SK-N-SH (cell line): Measurements from ENCODE around the gene STXBP6. TPM values are rescaled to one million over a fixed set of nuclear protein-coding genes. Genes with fewer than 3 reads are reported as not detected.

Source experiments
- CTCF ChIA-PET: fragments of 300-600, 350-600 bp; formaldehyde crosslinking; extraction: SDS; loops from one replicate; lab custom pipeline; 2021; lab: Yijun Ruan, JAX
- POLR2A ChIA-PET: fragments of 350-600 bp; sonication (Branson Sonifier 250); formaldehyde crosslinking; extraction: SDS; loops from one replicate; lab custom pipeline; 2020; ENCODE audit warnings: antibody characterized with exemption, inconsistent platforms; lab: Yijun Ruan, JAX
- DNase-seq: peaks from one replicate; pipeline ENCODE4 v3.0.0; 2012
- H2AFZ ChIP-seq: fragments of 200-600 bp; sonication (generic); 2 replicates; pipeline ENCODE4 v1.8.1; 2016; ENCODE audit warnings: antibody characterized with exemption, mild to moderate bottlenecking, low read depth
- H3F3A ChIP-seq: fragments of 200-600 bp; sonication (generic); replicated peaks from 2 replicates; pipeline ENCODE3; 2016; ENCODE audit warnings: antibody characterized with exemption, mild to moderate bottlenecking; ENCODE audit not compliant: insufficient read depth
- H3K27ac ChIP-seq, 2 experiments: fragments of 200-500 bp in 1 of 2; fragments of 200-600 bp in 1 of 2; sonication (Bioruptor generic) in 1 of 2; sonication (generic), shearing (Covaris generic) in 1 of 2; 2 replicates each; pipeline versions ENCODE4 v1.5.1 to v1.6.1; 2014 to 2016; ENCODE audit warnings: low read depth in 2 of 2, inconsistent platforms in 1 of 2, low read length in 1 of 2, mild to moderate bottlenecking in 1 of 2, mixed read lengths in 1 of 2
- H3K27me3 ChIP-seq: fragments of 200-600 bp; sonication (generic), shearing (Covaris generic); 2 replicates; pipeline ENCODE4 v1.6.1; 2016; ENCODE audit warnings: mixed run types; ENCODE audit not compliant: insufficient read depth
- H3K36me3 ChIP-seq, 2 experiments: fragments of 200-500 bp in 1 of 2; fragments of 200-600 bp in 1 of 2; sonication (Bioruptor generic) in 1 of 2; sonication (generic) in 1 of 2; replicated peaks in 1 of 2; 2 replicates each; pipeline versions ENCODE3 to v1.5.1; 2014 to 2016; ENCODE audit warnings: low read length in 1 of 2, mild to moderate bottlenecking in 1 of 2; ENCODE audit not compliant: insufficient read depth in 2 of 2, control insufficient read depth in 1 of 2
- H3K4me1 ChIP-seq, 2 experiments: fragments of 200-500 bp in 1 of 2; fragments of 200-600 bp in 1 of 2; sonication (Bioruptor generic) in 1 of 2; sonication (generic), shearing (Covaris generic) in 1 of 2; 2 replicates each; pipeline versions ENCODE4 v1.5.1 to v1.6.1; 2014 to 2016; ENCODE audit warnings: low read depth in 1 of 2, low read length in 1 of 2, mixed run types in 1 of 2; ENCODE audit not compliant: insufficient read depth in 2 of 2, control insufficient read depth in 1 of 2
- H3K4me2 ChIP-seq: fragments of 200-600 bp; sonication (generic), shearing (Covaris generic); 2 replicates; pipeline ENCODE4 v1.6.1; 2017; ENCODE audit warnings: mixed run types
- H3K4me3 ChIP-seq, 2 experiments: fragments of 200-500 bp in 1 of 2; fragments of 200-600 bp in 1 of 2; sonication (Bioruptor generic) in 1 of 2; sonication (generic), shearing (Covaris generic) in 1 of 2; 2 replicates each; pipeline versions ENCODE4 v1.5.1 to v1.8.1; 2014 to 2016; ENCODE audit warnings: low read depth in 2 of 2, inconsistent platforms in 1 of 2, low read length in 1 of 2, mild to moderate bottlenecking in 1 of 2, mixed read lengths in 1 of 2, moderate library complexity in 1 of 2
- H3K79me2 ChIP-seq: fragments of 200-600 bp; sonication (generic); 2 replicates; pipeline ENCODE4 v1.8.1; 2017; ENCODE audit warnings: mild to moderate bottlenecking; ENCODE audit not compliant: insufficient read depth
- H3K9ac ChIP-seq: fragments of 200-600 bp; sonication (generic); 2 replicates; pipeline ENCODE4 v1.6.1; 2017; ENCODE audit warnings: mixed run types
- H3K9me2 ChIP-seq: fragments of 200-600 bp; sonication (generic); 2 replicates; pipeline ENCODE4 v1.6.1; 2017; ENCODE audit warnings: mixed run types
- H3K9me3 ChIP-seq: fragments of 200-600 bp; sonication (generic); 2 replicates; pipeline ENCODE4 v1.6.1; 2017; ENCODE audit warnings: mixed run types, mild to moderate bottlenecking, moderate library complexity
- H4K20me1 ChIP-seq: fragments of 200-600 bp; sonication (generic); 2 replicates; pipeline ENCODE4 v1.6.1; 2017; ENCODE audit warnings: mild to moderate bottlenecking, mixed run types; ENCODE audit not compliant: insufficient read depth
- CTCF ChIP-seq: fragments of 200-600 bp; sonication (generic); IDR thresholded peaks from 2 replicates; pipeline ENCODE4 v1.6.1; 2017; ENCODE audit warnings: antibody characterized with exemption, mild to moderate bottlenecking, moderate library complexity
- EZH2phosphoT487 ChIP-seq: fragments of 200-600 bp; sonication (generic); IDR thresholded peaks from 2 replicates; pipeline ENCODE4 v1.6.1; 2017; ENCODE audit warnings: low read depth, mixed run types, mild to moderate bottlenecking, antibody characterized with exemption, moderate library complexity, borderline replicate concordance
- FOSL2 ChIP-seq: IDR thresholded peaks from 2 replicates; pipeline ENCODE4 v1.4.0; 2012; ENCODE audit warnings: low read depth, mild to moderate bottlenecking, moderate library complexity, borderline replicate concordance
- FOXJ3 ChIP-seq: sonication (generic); formaldehyde crosslinking; IDR thresholded peaks from 2 replicates; pipeline ENCODE4 v1.5.1; 2020; ENCODE audit warnings: mild to moderate bottlenecking, missing genetic modification reagents
- FOXM1 ChIP-seq: IDR thresholded peaks from 2 replicates; pipeline ENCODE4 v1.4.0; 2012; ENCODE audit warnings: low read depth, mild to moderate bottlenecking
- GABPA ChIP-seq: IDR thresholded peaks from 2 replicates; pipeline ENCODE4 v1.4.0; 2012; ENCODE audit warnings: low read depth, mild to moderate bottlenecking
- IRF3 ChIP-seq: fragments of 150-350 bp; IDR thresholded peaks from 2 replicates; pipeline ENCODE4 v1.6.1; 2016; ENCODE audit warnings: mild to moderate bottlenecking, low read depth, low read length
- MEF2A ChIP-seq: IDR thresholded peaks from 2 replicates; pipeline ENCODE4 v1.4.0; 2012; ENCODE audit warnings: low read depth, borderline replicate concordance
- MXI1 ChIP-seq: IDR thresholded peaks from 2 replicates; pipeline ENCODE4 v1.6.1; 2012; ENCODE audit warnings: mild to moderate bottlenecking, low read depth, low read length, improper control_type of control experiment
- NFIC ChIP-seq: IDR thresholded peaks from 2 replicates; pipeline ENCODE4 v1.4.0; 2012; ENCODE audit warnings: borderline replicate concordance
- POLR2AphosphoS5 ChIP-seq: IDR thresholded peaks from 2 replicates; pipeline ENCODE4 v1.6.1; 2012; ENCODE audit warnings: low read depth, low read length
- RAD21 ChIP-seq: IDR thresholded peaks from 2 replicates; pipeline ENCODE4 v1.6.1; 2012; ENCODE audit warnings: mild to moderate bottlenecking, low read length
- RFX5 ChIP-seq: IDR thresholded peaks from 2 replicates; pipeline ENCODE4 v1.6.1; 2012; ENCODE audit warnings: mild to moderate bottlenecking, improper control_type of control experiment, low read length
- RXRA ChIP-seq: IDR thresholded peaks from 2 replicates; pipeline ENCODE4 v1.4.0; 2012; ENCODE audit warnings: low read depth, mild to moderate bottlenecking, borderline replicate concordance
- TAF1 ChIP-seq: IDR thresholded peaks from 2 replicates; pipeline ENCODE4 v1.6.1; 2012; ENCODE audit warnings: low read depth, mild to moderate bottlenecking, low read length, moderate library complexity, borderline replicate concordance
- TCF12 ChIP-seq: IDR thresholded peaks from 2 replicates; pipeline ENCODE4 v1.4.0; 2012
- USF1 ChIP-seq: IDR thresholded peaks from 2 replicates; pipeline ENCODE4 v1.4.0; 2012; ENCODE audit warnings: low read depth, borderline replicate concordance
- YY1 ChIP-seq: IDR thresholded peaks from 2 replicates; pipeline ENCODE4 v1.4.0; 2012; ENCODE audit warnings: low read depth, mild to moderate bottlenecking
- WGBS: methylation state at CpG from one replicate; pipeline ENCODE4 v1.1.6; 2017; ENCODE audit warnings: low lambda C conversion rate; 5-methylcytosine and 5-hydroxymethylcytosine counted together
- polyA plus RNA-seq, 3 experiments: library from polyadenylated mRNA; depleted of rRNA; stranded (reverse); fragments of >200 nt; gene quantifications; 2 replicates each; pipeline ENCODE4 v1.2.3, GENCODE V29; 2012

The STXBP6 gene
- polyA plus RNA-seq, 1 of the 3 experiments (the other 2 are of a cell fraction) = 0.16 TPM

GRCh38 chr14:24897793-24898192, 152.2 kb downstream of the STXBP6 start:
- no peaks in the 10 kb centered on the region for H3K9me3 ChIP-seq
- no peak for DNase-seq
- H3K9me2 ChIP-seq = no peaks in the 10 kb centered on the region
- H3K4me1 ChIP-seq = no peaks in the 10 kb centered on the region
- TF ChIP-seq RXRA (no peak), FOXJ3 (CRISPR knock-in tag) (no peak), FOSL2 (no peak), CTCF (no peak), FOXM1 (no peak), RFX5 (no peak), YY1 (no peak)
- H3K4me2 ChIP-seq = no peak overlapping the region
- no peaks in the 10 kb centered on the region for H3K36me3 ChIP-seq
- H3K9ac ChIP-seq = no peak overlapping the region
- WGBS = 7% methylated on average over 3 of the region's 3 CpGs
- no peaks in the 10 kb centered on the region for H4K20me1 ChIP-seq
- POLR2A ChIA-PET = no interaction called here
- H2AFZ ChIP-seq = no peak overlapping the region
- no peaks in the 10 kb centered on the region for H3K79me2 ChIP-seq
- no peaks in the 10 kb centered on the region for H3F3A ChIP-seq
- no peaks in the 10 kb centered on the region; the same call in 1 of the 2 replicates for H3K27me3 ChIP-seq
- CTCF ChIA-PET = no interaction called here
- H3K27ac ChIP-seq = no peak overlapping the region
- H3K4me3 ChIP-seq = no peak overlapping the region

GRCh38 chr14:24895622-24896021, 154.3 kb downstream of the STXBP6 start:
- Histone ChIP-seq H3K27me3 (no peaks in the 10 kb centered on the region; the same call in 1 of the 2 replicates), H3K9ac (no peak overlapping the region), H3K4me2 (no peak overlapping the region), H2AFZ (no peak overlapping the region), H4K20me1 (no peaks in the 10 kb centered on the region), H3K4me1 (no peaks in the 10 kb centered on the region), H3K36me3 (no peaks in the 10 kb centered on the region), H3K27ac (no peak overlapping the region), H3K9me3 (no peaks in the 10 kb centered on the region; the same call in 1 of the 2 replicates), H3K4me3 (no peak overlapping the region), H3K79me2 (no peaks in the 10 kb centered on the region), H3K9me2 (no peaks in the 10 kb centered on the region), H3F3A (no peaks in the 10 kb centered on the region)
- TF ChIP-seq MEF2A (no peak), IRF3 (no peak), EZH2phosphoT487 (no peak), TAF1 (no peak), RFX5 (no peak), RAD21 (no peak), GABPA (no peak), CTCF (no peak), FOXJ3 (CRISPR knock-in tag) (no peak), USF1 (no peak), YY1 (no peak), NFIC (no peak), MXI1 (no peak), POLR2AphosphoS5 (no peak), TCF12 (no peak)
- ChIA-PET CTCF (no interaction called here), POLR2A (no interaction called here)
- WGBS = 12% methylated on average over 4 of the region's 4 CpGs
- no peak for DNase-seq
